RWPE2 (cell line): Measurements from ENCODE around the gene PEAK3.

Experiments used
- ATAC-seq: fragments of 200-7000 bp; cut with Tn5 transposase; 3 replicates; pipeline ENCODE4 v1.9.1; 2021; ENCODE audit warnings: low read depth
- DNase-seq: peaks from one replicate; pipeline ENCODE4 v3.0.0-alpha.2; 2020; ENCODE audit warnings: low spot score
- H3K27ac ChIP-seq: fragments of 450-650 bp; 2 replicates; pipeline ENCODE4 v1.5.1; 2017; ENCODE audit warnings: mild to moderate bottlenecking; ENCODE audit not compliant: poor library complexity, severe bottlenecking
- H3K27me3 ChIP-seq: fragments of 250-450 bp; sonication (Bioruptor Pico); 2 replicates; pipeline ENCODE4 v1.5.1; 2021; ENCODE audit warnings: mild to moderate bottlenecking, moderate library complexity; ENCODE audit not compliant: insufficient read depth, poor library complexity, severe bottlenecking
- H3K36me3 ChIP-seq: fragments of 250-450 bp; sonication (Bioruptor Pico); 2 replicates; pipeline ENCODE4 v1.5.1; 2020; ENCODE audit warnings: low read depth, mild to moderate bottlenecking, moderate library complexity
- H3K4me1 ChIP-seq: fragments of 250-450 bp; sonication (Bioruptor Pico); 2 replicates; pipeline ENCODE4 v1.5.1; 2021; ENCODE audit warnings: mild to moderate bottlenecking, moderate library complexity; ENCODE audit not compliant: insufficient read depth, poor library complexity, severe bottlenecking
- H3K4me3 ChIP-seq: fragments of 250-450 bp; sonication (Bioruptor Pico); 2 replicates; pipeline ENCODE4 v1.5.1; 2021; ENCODE audit warnings: mild to moderate bottlenecking, moderate library complexity; ENCODE audit not compliant: severe bottlenecking
- H3K9me3 ChIP-seq: fragments of 250-450 bp; sonication (Bioruptor Pico); 2 replicates; pipeline ENCODE4 v1.5.1; 2021; ENCODE audit warnings: mild to moderate bottlenecking, moderate library complexity; ENCODE audit not compliant: severe bottlenecking
- TF ChIP-seq, protein P1 (sequence below): fragments of 450-650 bp; IDR thresholded peaks from one replicate; pipeline ENCODE4 v1.5.1; 2017; ENCODE audit warnings: mild to moderate bottlenecking, moderate library complexity; ENCODE audit not compliant: poor library complexity, severe bottlenecking

The PEAK3 gene

DNA sequence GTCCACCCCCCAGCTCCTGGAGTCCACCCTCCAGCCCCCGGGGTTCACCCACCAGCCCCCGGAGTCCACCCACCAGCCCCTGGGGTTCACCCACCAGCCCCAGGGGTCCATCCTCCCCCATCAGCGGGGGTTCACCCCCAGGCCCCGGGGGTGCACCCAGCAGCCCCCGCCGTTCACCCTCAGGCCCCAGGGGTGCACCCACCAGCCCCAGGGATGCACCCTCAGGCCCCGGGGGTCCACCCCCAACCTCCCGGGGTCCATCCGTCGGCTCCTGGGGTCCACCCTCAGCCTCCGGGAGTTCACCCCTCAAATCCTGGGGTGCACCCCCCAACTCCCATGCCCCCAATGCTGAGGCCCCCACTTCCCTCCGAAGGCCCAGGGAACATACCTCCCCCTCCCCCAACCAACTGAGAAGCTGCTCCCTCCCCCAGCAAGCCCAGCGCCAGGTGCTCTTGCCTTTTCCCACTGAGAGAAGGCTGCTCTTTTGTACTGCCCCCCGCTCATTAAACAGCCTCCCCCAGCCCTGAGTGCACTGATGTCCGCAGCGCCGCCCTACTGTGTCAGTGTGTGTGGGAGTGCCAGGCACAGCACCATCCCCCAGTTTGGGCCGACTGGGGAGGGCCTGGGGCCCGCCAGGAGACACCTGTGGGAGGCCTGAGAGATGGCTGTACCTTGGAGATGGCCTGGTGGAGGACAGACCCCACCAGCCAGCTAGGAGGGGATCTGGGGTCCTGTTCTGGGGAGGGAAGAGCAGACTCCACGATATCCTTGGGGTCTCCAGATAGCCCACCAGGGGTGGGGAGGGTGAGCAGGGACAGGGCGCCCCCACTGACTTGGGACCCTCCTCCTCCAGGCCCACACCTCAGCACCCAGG, 33.6 kb downstream of the PEAK3 start:
- no peak overlapping the region for H3K27ac ChIP-seq
- peaks cover 42% of the 10 kb centered on the region for H3K36me3 ChIP-seq
- ATAC-seq (no peak), DNase-seq (no peak)
- H3K4me3 ChIP-seq: no peak overlapping the region
- no peaks in the 10 kb centered on the region for H3K9me3 ChIP-seq
- H3K27me3 ChIP-seq: peaks cover 33% of the 10 kb centered on the region
- TF ChIP-seq, protein P1, sequence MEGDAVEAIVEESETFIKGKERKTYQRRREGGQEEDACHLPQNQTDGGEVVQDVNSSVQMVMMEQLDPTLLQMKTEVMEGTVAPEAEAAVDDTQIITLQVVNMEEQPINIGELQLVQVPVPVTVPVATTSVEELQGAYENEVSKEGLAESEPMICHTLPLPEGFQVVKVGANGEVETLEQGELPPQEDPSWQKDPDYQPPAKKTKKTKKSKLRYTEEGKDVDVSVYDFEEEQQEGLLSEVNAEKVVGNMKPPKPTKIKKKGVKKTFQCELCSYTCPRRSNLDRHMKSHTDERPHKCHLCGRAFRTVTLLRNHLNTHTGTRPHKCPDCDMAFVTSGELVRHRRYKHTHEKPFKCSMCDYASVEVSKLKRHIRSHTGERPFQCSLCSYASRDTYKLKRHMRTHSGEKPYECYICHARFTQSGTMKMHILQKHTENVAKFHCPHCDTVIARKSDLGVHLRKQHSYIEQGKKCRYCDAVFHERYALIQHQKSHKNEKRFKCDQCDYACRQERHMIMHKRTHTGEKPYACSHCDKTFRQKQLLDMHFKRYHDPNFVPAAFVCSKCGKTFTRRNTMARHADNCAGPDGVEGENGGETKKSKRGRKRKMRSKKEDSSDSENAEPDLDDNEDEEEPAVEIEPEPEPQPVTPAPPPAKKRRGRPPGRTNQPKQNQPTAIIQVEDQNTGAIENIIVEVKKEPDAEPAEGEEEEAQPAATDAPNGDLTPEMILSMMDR: no peak
- H3K4me1 ChIP-seq: no peaks in the 10 kb centered on the region

DNA sequence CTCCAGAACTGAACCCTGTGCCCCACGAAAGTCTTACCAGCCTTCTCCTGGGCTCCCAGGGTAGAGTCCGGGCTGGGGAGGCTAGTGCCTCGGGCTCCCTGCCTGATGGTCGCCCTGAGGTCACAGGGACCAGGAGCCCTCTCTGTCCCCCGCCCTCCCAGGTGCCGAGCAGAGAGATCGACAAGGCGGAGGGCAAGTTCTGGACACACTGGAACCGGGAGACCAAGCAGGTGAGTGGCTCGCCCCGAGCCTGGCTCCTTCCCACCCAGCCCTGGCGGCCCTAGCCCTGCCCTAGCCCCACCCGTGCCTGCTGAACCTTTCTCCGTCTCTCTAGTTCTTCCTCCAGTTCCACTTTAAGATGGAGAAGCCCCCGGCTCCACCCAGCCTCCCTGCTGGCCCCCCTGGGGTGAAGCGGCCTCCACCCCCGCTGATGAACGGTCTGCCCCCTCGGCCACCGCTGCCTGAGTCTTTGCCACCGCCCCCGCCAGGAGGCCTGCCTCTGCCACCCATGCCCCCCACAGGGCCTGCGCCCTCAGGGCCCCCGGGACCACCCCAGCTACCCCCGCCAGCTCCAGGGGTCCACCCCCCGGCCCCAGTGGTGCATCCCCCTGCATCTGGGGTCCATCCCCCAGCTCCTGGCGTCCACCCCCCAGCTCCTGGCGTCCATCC, 34.4 kb downstream of the PEAK3 start:
- DNase-seq: no peak
- no peak for ATAC-seq
- peaks cover 50% of the 10 kb centered on the region for H3K36me3 ChIP-seq

DNA sequence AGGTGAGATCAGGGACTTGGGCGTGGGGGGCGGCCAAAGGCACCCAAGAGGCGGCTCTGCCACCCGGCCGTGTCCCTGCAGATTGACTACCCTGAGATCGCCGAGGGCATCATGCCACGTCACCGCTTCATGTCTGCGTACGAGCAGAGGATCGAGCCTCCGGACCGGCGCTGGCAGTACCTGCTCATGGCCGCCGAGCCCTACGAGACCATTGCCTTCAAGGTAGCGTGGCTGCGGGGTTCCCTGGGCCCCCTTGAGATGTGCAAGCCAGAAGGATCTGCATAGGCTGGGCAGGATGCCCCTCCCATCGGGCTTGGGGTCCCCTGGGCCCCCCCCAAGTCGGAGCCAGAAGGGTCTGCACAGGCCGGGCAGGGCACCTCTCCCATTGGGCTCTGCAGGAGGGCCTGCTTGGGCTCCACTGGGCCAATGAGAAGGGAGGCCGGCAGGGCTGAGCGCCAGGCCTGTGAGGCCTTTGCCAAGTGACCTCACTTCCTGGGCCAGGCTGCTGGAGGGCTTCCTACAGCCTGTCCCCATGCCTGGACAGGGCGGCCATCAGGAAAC, 35.1 kb downstream of the PEAK3 start:
- Histone ChIP-seq H3K9me3 (no peaks in the 10 kb centered on the region), H3K4me1 (no peaks in the 10 kb centered on the region)
- TF ChIP-seq, protein P1: no peak

More for the DNA sequence above, 34.4 kb downstream of the PEAK3 start:
- Histone ChIP-seq H3K4me3 (no peak overlapping the region), H3K9me3 (no peaks in the 10 kb centered on the region), H3K27ac (no peak overlapping the region), H3K27me3 (peaks cover 25% of the 10 kb centered on the region), H3K4me1 (no peaks in the 10 kb centered on the region)
- TF ChIP-seq, protein P1: no peak

DNA sequence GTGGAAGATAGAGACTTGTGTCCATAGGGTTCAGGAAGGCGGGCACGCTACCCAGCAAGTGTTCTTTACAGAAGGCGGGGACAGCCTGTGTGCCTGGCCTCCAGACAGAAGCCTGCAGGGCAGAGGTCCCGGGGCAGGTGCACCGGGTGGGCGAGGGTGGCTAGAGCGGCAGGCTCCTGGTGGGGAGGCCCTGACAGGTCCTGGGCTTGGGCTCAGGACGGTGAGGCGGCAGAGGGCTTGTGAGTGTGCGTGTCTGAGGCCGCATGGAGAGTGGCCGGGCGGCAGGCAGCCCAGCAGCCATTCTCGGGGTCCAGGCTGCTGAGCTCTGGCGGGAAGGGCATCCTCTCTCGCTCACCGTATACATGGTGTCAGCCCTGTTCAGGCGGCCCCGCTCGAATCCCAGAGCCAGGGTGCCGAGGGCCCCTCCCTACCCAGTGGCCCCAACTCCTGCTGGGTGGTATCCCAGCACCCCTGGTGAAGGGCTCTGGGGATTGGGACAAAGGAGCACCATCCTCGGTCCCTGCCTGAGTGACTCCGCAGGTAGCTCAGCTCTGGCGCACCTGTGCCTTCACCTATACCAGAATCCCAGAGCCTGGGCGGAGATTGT, 35.9 kb downstream of the PEAK3 start:
- Histone ChIP-seq H3K36me3 (peaks cover 65% of the 10 kb centered on the region), H3K27ac (no peak overlapping the region), H3K27me3 (peaks cover 13% of the 10 kb centered on the region), H3K4me1 (no peaks in the 10 kb centered on the region), H3K9me3 (no peaks in the 10 kb centered on the region), H3K4me3 (no peak overlapping the region)
- TF ChIP-seq, protein P1: no peak
- DNase-seq (no peak), ATAC-seq (no peak)

More for the DNA sequence above, 35.1 kb downstream of the PEAK3 start:
- Histone ChIP-seq H3K36me3 (peaks cover 57% of the 10 kb centered on the region), H3K27ac (no peak overlapping the region), H3K27me3 (peaks cover 18% of the 10 kb centered on the region), H3K4me3 (no peak overlapping the region)
- ATAC-seq (peak; percentile 37; the same call in 2 of the 3 replicates), DNase-seq (peak; percentile 65)
